Measurements from ENCODE around the gene NCBP3.
"Not testable (repeated sequence)": the region's sequence is repeated elsewhere in the genome, so short reads cannot be mapped to it uniquely, and the experiment has no call there.

NCBP3 gene

DNA sequence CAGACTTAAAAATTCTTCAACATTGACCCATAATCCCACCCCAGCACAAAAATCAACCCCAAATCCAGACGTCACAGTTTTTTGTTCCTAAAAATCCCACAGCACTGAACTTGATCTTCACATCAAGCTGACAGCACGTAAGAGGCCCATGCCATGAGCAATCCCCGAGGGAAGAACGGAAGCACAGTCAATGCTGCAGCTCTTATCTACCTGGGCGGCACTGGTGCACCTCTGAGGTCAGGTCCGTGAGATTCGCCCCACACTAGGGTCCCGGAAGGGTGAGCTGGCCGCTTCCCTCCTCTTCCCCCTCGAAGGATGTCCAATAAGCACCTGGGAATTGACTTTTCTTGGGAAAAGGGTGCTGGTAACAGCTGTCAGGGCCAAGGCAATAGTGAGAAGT is 33.8 kb downstream of the NCBP3 start:
- no peak for DNase-seq (ENCODE audit: low read depth)

DNA sequence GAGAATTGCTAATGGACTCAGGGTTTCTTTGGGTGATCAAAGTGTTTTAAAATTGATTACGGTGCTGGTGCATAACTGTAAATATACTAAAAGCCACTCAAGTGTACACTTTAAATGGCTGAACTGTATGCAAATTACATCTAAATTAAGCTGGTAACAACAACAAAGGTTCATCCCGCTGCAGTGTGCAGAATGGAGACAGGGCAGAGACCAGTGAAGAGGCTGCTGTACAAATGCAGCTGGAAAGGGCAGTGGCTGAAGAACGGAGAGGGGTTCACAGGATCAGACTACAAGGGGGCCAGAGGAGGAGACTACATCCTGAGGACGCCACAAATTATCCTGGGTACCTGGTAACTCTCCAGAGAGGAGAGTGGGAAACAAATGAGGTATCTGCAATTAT is 36.0 kb downstream of the NCBP3 start:
- DNase-seq (ENCODE audit: low read depth) = no peak

DNA sequence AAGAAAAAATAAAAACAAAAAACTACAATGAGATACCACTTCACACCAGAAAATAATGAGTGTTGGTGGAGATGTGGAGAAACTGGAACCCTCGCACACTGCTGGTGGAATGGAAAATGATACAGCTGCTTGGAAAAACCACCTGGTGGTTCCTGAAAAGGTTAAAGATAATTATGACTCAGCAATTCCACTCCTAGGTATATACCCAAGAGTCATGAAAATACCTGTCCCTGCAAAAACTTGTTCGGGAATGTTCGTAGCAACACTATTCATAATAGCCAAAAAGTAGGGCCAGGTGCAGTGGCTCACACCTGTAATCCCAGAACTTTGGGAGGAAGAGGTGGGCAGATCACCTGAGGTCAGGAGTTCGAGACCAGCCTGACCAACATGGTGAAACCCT is 36.9 kb downstream of the NCBP3 start:
- DNase-seq (ENCODE audit: low read depth) = no peak

DNA sequence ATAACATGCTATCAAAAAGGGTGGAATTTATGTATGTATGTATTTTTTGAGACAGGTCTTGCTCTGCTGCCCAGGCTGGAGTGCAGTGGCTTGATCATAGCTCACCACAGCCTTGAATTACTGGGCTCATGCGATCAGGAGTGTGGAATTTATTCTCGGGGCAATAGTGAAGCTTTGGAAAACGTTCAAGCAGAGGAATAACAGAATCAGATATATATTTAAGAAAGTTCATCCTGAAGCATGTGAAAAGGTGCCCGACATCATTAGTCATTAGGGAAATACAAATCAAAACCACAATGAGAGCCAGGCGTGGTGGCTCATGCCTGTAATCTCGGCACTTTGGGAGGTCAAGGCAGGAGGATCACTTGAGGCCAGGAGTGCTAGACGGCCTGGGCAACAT is 37.3 kb downstream of the NCBP3 start:
- DNase-seq (ENCODE audit: low read depth) = no peak

DNA sequence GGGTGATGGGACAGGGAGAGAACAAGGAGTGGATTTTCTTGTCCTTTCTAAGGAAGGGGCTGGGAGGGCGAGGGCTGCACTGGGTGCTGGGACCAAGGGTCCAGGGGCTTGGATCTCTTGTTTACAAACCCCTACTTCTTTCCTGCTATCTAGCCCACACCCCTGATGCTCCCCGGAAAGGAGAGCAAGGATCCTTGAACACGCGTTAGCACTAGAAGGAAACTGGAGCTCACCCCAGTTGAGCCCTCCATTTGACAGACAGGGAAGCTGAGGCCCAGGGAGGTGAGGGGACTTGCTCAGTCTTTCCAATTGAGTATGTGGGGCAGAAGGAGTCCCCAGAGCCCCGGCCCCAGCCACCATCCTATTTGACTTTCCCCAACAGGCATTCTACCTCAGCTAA is 40.5 kb downstream of the NCBP3 start:
- DNase-seq (ENCODE audit: low read depth) = no peak

DNA sequence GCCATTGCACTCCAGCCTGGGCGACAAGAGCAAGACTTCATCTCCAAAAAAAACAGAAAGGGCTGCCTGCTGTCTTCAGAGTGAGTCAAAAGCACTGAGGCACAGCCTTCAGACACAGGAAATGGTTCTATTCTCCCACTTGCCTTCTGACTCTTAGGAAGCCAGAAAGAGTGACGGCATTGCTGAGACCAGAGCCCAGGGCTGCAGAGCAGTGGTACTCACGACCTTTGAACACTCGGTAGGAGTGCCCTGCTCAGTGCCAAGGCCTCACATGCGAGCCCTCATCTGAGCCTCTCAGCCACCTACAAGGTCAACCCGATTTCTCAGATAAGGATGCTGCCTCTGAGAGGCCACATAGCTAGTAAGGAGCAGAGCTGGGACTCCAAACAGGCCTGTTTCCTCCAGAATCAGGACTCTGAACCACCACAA is 41.5 kb downstream of the NCBP3 start:
- no peak for DNase-seq (ENCODE audit: low read depth)

DNA sequence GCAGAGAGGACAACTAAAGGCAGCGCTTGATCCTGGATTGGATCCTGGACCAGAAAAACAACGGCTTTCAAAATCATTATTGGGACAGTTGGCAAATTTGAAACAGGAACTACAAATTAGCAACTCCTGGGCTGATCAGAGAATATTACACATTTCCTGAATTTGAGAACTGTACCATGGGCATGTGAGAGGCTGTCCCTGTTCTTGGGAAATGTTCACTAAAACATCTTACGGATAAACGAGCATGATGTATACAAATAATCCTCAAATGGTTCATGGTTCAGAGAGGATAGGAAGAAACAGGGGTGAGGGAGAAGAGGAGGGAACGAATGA is 42.8 kb downstream of the NCBP3 start:
- no peak for DNase-seq (ENCODE audit: low read depth)

DNA sequence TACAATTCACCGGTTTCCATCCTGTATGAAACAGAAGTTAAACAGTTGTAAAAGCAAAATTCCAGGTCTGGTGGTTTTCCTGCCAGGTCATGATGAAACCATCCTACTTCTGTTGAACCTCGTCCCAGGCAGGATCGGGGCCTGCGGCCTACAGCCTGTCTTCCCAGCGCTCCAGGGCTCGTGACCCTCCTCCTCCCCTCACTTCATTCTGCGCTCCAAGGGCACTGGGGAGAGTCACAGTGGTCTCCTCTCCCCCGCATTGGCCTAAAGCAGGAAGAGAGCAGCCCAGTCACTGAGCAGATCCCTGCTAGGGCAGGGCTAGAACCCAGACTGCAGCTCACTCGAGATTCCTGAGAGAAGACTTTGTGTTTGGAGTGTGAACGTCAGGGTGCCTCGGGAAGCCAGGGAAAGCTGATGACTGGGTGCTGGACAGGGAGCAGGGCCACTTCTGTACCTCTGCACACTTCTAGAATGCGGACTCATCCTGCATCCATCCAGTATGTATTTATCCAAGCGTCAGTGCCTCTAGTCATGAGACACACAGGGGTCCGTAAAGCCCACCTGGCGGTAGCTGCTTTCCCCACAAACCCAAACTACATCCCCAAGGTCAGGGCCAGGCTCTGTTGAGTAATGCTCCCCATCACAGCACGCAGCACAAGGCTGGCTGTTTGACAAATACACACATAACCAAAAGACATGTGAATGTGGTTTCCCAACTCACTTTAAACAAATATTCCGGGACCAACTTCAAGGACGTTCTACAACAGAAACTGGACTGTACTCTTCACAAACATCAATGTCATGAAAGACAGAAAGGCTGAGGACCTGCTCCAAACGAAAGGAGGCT is 43.4 kb downstream of the NCBP3 start:
- DNase-seq (ENCODE audit: low read depth) = no peak

DNA sequence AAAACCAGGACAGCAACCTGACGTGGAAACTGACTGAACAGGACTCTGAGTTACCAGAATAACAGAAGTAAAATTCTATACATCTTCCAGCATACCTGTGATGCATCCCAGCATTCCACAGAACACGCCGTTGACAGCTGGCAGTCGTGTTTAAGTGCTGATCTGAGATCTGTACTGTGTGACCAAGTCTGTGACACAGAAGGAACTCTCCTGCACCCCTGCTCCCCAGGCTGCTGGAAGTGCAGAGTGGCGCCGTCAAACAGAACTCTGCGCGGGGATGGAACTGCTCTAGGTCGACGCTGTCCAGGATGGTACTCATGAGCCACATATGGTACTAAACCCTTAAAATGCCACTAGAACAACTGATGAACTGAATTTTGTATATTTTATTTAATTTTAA is 44.3 kb downstream of the NCBP3 start:
- no peak for DNase-seq (ENCODE audit: low read depth)

DNA sequence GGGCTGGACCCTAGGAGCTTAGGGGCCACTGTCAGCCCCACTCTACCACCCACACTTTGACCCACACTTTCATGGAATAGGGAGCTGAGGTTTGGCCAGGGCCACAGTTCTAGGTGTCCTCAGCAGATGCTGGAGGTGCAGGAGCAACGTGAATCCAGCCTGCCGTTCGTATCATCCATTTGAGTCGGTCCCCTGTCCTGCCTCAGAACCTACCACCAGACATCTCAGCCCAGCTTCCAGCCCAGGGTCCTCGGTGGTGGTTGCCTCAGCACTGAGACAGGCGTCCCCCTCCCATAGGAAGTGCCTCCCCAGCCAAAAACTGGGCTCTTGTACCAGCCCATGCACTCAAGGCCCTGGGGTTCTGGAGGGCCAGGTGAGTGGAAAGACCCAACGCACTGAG is 44.7 kb downstream of the NCBP3 start:
- DNase-seq (ENCODE audit: low read depth) = no peak

DNA sequence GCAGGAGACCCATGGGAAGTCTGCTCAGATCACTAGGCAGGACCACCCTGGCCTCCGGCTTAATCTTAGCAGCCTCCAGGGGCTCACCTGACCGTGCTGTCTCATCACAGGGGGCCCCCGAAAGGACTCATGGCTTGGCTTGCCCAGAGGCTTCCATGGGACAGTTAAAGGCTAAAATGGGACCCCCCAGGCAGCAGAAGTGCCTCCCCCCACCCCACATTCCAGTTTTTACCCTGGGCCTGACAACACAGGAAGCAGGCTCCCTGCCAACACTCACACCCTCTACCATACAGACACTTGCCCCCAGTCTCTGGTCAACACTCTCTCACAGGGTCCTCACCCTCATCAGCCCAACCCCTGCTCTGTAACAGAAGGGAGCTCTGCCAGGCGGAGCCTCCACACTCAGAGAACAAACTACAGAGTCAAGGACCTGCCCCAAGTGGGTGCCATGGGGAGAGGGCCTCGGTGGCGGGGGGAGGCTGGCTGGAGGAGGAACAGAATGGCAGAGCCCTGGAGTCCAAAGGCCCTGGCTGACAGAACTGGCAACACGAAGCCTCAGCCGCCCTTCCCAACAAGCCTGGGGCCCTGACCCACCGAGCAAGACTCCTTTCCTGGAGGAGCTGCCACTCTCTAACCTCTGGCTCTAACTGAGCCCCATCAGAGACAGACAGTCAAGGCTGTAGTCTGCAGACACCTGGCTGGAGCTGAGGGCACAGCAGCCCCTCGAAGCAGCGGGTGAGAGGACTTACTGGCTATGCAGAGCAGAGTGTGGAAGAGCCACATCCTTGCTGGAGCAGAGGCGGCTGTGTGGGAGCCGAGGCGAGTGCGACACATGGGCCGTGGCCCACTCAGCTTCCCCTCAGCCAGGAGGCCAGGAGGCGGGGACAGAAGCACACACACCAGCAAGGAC is 45.4 kb downstream of the NCBP3 start, which contains the start of gene ITGAE:
Gene ITGAE (minus strand): TSS at position 827 of the 910 bp plus-strand sequence. CDS start 44 bp downstream, at position 783.
- DNase-seq (ENCODE audit: low read depth) = no peak

DNA sequence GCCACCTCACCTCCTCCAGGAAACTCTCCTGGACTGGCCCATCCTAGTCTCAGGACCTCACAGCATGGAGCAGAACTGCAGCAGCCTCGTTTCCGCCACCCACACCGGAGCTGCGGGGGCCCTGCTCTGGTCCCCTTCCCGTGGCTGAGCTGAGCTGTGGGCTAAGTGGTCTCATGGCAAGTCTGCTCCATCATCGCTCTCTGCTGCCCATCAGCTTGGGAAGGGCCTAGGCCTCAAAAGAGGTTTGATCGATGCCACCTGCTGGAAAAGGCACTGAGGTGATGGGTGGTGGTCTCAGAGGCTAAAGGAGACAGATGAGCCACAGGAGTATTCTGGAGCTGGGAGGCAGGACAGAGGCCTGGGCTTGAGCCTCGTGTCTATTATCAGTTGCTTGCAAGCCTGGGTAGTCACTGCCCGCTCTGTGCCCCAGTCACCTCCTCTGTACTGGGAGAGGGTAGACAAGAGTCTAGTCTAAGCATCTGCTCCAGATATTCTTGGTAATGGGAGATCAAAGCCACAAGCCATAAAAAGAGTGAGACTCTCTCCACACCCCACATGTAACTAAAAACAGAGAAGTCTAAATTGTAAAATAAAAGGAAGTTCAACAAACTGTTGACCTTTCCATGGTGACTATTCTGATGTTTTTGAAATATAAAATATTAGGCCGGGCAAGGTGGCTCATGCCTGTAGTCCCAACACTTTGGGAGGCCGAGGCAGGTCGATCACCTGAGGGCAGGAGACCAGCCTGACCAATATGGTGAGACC is 46.7 kb downstream of the NCBP3 start:
- no peak for DNase-seq (ENCODE audit: low read depth)

DNA sequence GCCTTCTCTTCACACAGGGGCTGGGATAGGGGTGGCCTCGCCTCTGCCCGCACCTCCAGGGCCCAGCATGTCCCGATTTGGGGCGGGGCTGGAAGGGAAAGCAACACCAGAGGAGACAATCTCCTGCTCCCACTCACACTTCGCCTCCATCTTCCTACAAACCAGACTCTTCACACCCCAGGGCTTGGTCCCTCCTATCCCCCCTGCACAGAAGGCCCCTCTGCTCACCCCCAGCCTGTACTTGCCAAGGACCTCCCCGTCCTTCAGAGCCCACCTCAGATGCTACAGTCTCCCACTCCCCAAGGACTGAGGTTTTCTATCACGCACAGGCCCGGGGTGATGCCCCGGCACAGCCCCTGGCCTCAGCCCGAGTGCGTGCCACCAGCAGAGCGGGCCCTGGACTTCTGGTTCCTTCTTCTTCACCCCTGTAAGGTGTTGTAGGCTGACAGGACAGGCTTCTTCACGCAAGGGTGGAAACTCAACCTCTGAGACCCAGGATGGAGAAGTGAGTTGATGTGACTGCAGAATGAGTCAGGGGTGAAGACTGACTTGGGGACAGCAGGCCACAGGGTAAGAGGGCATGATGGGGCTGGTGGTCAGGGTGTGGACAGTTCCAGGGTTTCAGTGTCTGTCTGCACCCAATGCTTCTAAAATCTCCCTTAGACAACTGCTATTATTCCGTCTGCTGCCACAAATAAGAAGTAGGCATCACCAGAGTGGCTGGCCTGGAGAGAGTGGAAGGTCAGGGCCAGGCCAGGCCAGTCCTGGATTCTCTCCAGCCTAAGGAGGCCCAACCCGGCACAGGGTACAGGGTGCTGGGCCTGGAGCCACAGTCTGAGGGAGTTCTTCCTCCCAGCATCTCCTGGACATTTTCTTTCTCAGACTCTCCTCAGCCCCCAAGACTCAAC is 47.5 kb downstream of the NCBP3 start:
- no peak for DNase-seq (ENCODE audit: low read depth)

DNA sequence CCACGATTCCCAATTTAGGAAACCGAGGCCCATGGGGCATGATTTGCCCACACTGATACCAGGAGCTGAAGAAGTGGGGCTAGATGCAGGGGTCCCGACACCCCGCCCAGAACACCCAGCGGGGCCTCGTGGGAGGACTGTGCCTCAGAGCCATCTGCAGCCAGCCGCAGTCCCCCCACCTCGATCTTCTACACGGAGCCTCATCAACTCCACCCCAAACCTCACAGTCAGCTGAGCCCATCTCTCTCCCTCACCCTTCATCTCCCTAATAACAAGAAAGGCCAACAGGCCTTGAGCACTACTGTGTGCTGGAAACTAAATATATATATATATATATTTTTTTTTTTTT is 49.2 kb downstream of the NCBP3 start:
- DNase-seq (ENCODE audit: low read depth) = no peak

DNA sequence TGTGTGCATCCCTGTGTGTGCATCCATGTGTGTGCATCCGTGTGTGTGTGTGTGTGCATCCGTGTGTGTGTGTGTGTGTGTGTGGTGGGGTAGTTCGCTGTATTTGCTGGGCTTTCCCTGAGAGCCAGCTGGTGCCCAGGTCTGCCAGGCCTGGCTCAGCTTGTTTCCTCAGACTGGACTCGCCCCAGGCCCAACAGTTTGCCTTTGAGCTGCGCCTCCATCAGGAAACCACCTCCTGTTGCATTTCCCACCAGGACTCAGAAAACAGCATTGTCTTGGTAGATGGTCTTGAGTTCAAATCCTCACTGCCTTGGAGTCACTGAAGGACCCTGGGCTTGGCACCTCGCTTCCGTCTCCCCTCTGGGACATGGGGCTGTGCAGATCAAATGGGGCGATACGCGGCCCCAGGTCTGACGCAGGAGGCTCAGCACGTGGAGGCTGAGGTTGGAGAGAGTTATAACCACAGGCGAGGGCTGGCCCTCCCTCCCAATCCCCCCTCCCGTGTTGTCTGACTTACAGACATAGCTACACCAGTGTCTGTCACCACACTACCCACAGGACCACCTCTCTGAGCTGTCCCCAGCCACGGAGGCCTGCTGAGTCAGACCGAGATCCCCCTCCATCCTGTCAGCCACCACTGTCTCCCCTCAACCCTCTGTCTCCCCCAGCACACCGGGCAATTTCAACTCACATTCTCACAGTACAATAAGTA is 49.8 kb downstream of the NCBP3 start:
- no peak for DNase-seq (ENCODE audit: low read depth)

DNA sequence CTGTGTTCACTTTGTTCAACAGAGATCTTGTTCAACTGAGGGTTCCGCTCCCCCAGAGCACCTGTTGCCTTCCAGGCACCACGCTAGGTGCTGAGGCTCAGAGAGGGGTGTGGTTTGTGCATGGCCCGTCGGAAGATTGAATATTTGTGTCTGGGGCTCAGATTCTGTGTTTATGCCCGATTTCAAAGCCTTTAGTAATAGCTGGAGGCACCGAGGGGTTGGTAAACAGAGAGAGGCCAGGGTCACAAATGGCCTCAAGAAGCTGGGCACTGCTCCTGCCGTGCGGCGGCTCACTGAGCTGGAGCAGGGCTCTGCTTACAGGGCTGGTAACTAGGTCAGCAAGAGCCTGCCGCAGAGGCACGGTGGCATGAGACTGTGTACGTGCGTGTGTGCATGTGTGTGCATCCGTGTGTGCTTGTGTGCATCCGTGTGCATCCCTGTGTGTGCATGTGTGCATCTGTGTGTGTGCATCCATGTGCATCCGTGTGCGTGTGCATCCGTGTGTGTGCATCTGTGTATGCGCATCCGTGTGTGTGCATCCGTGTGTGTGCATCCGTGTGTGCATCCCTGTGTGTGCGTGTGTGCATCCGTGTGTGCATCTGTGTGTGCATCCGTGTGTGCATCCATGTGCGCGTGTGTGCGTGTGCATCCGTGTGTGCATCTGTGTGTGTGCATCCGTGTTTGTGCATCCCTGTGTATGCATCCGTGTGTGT is 50.5 kb downstream of the NCBP3 start:
- DNase-seq (ENCODE audit: low read depth) = no peak

DNA sequence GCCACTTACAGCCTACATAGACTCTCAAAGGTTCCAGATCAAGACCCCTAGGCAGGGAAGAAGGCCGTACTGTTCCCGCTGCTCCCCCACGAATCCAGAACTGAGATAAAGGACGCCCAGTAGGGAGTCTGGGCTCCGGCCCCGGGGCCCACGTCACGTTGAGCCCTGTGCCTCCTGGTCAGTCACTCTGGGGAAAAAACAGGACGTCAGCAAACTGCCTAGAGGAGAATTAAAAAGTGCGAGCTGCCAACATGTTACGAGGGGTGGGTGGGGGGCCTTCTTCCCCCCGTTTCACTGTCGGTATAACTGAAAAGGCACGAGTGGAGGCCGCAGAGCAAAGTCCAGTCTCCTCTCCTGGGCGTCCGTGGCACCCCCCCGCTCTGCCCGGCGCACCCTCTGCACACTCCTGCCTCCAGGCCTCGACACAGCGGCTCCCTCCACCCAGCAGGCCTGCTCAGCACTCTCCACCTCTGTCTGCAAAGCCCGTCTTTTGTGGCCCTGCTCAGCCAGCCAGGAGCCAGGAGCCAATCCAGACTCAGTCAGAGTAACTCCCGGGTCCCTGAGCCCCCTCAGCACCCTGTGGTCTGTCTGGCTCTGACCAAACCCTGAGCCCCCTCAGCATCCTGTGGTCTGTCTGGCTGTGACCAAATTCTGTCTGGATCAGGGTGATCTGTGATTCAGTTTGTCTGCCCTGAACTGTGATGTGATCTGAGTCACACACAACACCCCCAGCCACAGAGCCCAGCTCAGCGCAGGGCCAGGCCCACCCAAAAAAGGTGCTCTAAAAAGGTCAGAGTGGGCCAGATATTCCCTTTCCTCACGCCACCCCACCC is 51.3 kb downstream of the NCBP3 start:
- DNase-seq (ENCODE audit: low read depth) = no peak

DNA sequence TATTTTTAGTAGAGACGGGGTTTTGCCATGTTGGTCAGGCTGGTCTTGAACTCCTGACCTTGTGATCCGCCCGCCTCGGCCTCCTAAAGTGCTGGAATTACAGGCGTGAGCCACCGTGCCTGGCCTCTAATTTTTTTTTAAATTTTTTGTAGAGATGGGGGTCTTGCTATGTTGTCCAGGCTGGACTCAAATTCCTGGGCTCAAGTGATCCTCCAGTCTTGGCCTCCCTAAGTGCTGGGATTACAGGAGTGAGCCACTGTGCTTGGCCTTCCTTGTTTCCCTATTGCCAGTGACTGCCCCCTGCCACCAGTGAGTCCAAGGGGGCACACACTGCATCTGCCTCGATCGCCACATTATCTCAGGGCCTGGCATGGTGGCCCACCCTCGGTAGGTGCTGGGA is 51.9 kb downstream of the NCBP3 start:
- not testable (repeated sequence) for DNase-seq (ENCODE audit: low read depth)

DNA sequence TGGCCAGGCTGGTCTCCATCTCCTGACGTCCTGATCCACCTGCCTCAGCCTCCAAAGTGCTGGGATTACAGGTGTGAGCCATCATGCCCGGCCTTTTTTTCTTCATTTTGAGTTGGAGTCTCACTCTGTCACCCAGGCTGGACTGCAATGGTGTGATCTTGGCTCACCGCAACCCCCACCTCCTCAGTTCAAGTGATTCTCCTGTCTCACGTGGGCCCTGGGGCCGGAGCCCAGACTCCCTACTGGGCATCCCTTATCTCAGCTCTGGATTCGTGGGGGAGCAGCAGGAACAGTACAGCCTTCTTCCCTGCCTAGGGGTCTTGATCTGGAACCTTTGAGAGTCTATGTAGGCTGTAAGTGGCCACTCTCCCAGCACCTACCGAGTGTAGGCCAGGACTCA is 52.8 kb downstream of the NCBP3 start:
- DNase-seq (ENCODE audit: low read depth) = not testable (repeated sequence)
